ENCODE data around the gene SYNPO2.
"Not testable (repeated sequence)": the region's sequence is repeated elsewhere in the genome, so short reads cannot be mapped to it uniquely, and the experiment has no call there.

The SYNPO2 gene

GRCh38 chr4:118939169-118939783 is 50.6 kb downstream of the SYNPO2 start:
- FAIRE-seq, result no peak

- no peak for FAIRE-seq
Observed at GRCh38 chr4:118941149-118941548, 52.5 kb downstream of the SYNPO2 start.

GRCh38 chr4:118941799-118942198 is 53.1 kb downstream of the SYNPO2 start:
- FAIRE-seq, result no peak

- FAIRE-seq, result no peak
Observed at GRCh38 chr4:118942465-118942864, 53.8 kb downstream of the SYNPO2 start.

- no peak for FAIRE-seq
Observed at GRCh38 chr4:118947095-118947494, 58.4 kb downstream of the SYNPO2 start.

- no peak for FAIRE-seq
Observed at GRCh38 chr4:118948545-118949144, 60.0 kb downstream of the SYNPO2 start.

GRCh38 chr4:118950224-118950623 is 61.6 kb downstream of the SYNPO2 start:
- FAIRE-seq, result no peak

- no peak for FAIRE-seq
Observed at GRCh38 chr4:118950929-118951570, 62.4 kb downstream of the SYNPO2 start.

GRCh38 chr4:118953276-118953675 is 64.6 kb downstream of the SYNPO2 start:
- FAIRE-seq, result no peak

GRCh38 chr4:118954246-118954645 is 65.6 kb downstream of the SYNPO2 start:
- no peak for FAIRE-seq

GRCh38 chr4:118955515-118955914 is 66.9 kb downstream of the SYNPO2 start:
- no peak for FAIRE-seq

GRCh38 chr4:118957722-118958445 is 69.2 kb downstream of the SYNPO2 start:
- FAIRE-seq, result no peak

- FAIRE-seq, result no peak
Observed at GRCh38 chr4:118962540-118962939, 73.9 kb downstream of the SYNPO2 start.

- FAIRE-seq, result no peak
Observed at GRCh38 chr4:118964891-118965411, 76.3 kb downstream of the SYNPO2 start.

- no peak for FAIRE-seq
Observed at GRCh38 chr4:118967393-118967792, 78.7 kb downstream of the SYNPO2 start.

GRCh38 chr4:118968005-118968404 is 79.4 kb downstream of the SYNPO2 start:
- FAIRE-seq, result no peak

GRCh38 chr4:118968813-118969212 is 80.2 kb downstream of the SYNPO2 start:
- no peak for FAIRE-seq

GRCh38 chr4:118969359-118969758 is 80.7 kb downstream of the SYNPO2 start:
- no peak for FAIRE-seq

- FAIRE-seq, result no peak
Observed at GRCh38 chr4:118972167-118972566, 83.5 kb downstream of the SYNPO2 start.

- FAIRE-seq, result no peak
Observed at GRCh38 chr4:118973295-118973694, 84.6 kb downstream of the SYNPO2 start.

- no peak for FAIRE-seq
Observed at GRCh38 chr4:118974758-118975157, 86.1 kb downstream of the SYNPO2 start.

- no peak for FAIRE-seq
Observed at GRCh38 chr4:118975449-118976192, 87.0 kb downstream of the SYNPO2 start.

- not testable (repeated sequence) for FAIRE-seq
Observed at GRCh38 chr4:118976193-118976560, 87.5 kb downstream of the SYNPO2 start.
